Osteoblast (primary cell): ENCODE results near the gene NUDT9. TPM values are rescaled to one million over a fixed set of nuclear protein-coding genes. Genes with fewer than 3 reads are reported as not detected.
"Not testable (repeated sequence)": the region's sequence is repeated elsewhere in the genome, so short reads cannot be mapped to it uniquely, and the experiment has no call there.

ENCODE experiments used
- DNase-seq: peaks from one replicate; pipeline ENCODE4 v3.0.0; 2011; ENCODE audit warnings: low spot score, mixed read lengths; ENCODE audit not compliant: insufficient read length; ENCODE audit errors: missing footprints
- H2AFZ ChIP-seq: 2 replicates; pipeline ENCODE4 v1.6.0; 2011; ENCODE audit warnings: mild to moderate bottlenecking, low read length
- H3K27ac ChIP-seq: 2 replicates; pipeline ENCODE4 v1.5.1; 2011; ENCODE audit warnings: mild to moderate bottlenecking, low read depth, low read length, moderate library complexity
- H3K27me3 ChIP-seq: 2 replicates; pipeline ENCODE4 v1.6.0; 2012; ENCODE audit warnings: mild to moderate bottlenecking, control low read depth, inconsistent platforms, low read length, moderate library complexity; ENCODE audit not compliant: insufficient read depth
- H3K36me3 ChIP-seq: 2 replicates; pipeline ENCODE4 v1.5.1; 2011; ENCODE audit warnings: mild to moderate bottlenecking, low read length, control low read depth, moderate library complexity; ENCODE audit not compliant: insufficient read depth
- H3K4me1 ChIP-seq: 2 replicates; pipeline ENCODE4 v1.5.1; 2011; ENCODE audit warnings: mild to moderate bottlenecking, low read length, control low read depth, moderate library complexity; ENCODE audit not compliant: insufficient read depth
- H3K4me2 ChIP-seq: 2 replicates; pipeline ENCODE4 v1.6.0; 2011; ENCODE audit warnings: mild to moderate bottlenecking, low read length; ENCODE audit not compliant: insufficient read depth
- H3K4me3 ChIP-seq: fragments of 200-600 bp; sonication (generic); 3 replicates; pipeline ENCODE4 v1.5.1; 2012; ENCODE audit warnings: mild to moderate bottlenecking, low read length, inconsistent platforms; ENCODE audit not compliant: insufficient read depth
- H3K79me2 ChIP-seq: 2 replicates; pipeline ENCODE4 v1.6.0; 2012; ENCODE audit warnings: mild to moderate bottlenecking, low read length, control low read depth, inconsistent platforms; ENCODE audit not compliant: insufficient read depth
- H3K9me3 ChIP-seq: 2 replicates; pipeline ENCODE4 v1.5.1; 2011; ENCODE audit warnings: low read depth, low read length, control low read depth
- H4K20me1 ChIP-seq: 2 replicates; pipeline ENCODE4 v1.6.0; 2012; ENCODE audit warnings: mild to moderate bottlenecking, low read length, control low read depth; ENCODE audit not compliant: insufficient read depth
- CTCF ChIP-seq: IDR thresholded peaks from 2 replicates; pipeline ENCODE4 v1.5.1; 2011; ENCODE audit warnings: mild to moderate bottlenecking, low read depth, low read length, moderate library complexity; ENCODE audit errors: extremely low read depth
- total RNA-seq: library from RNA; depleted of rRNA; stranded (reverse); fragments of >200 nt; gene quantifications from 2 replicates; pipeline ENCODE4 v1.2.3, GENCODE V29; 2012

Gene NUDT9
- total RNA-seq, 1 donor = 10.1 TPM

DNA sequence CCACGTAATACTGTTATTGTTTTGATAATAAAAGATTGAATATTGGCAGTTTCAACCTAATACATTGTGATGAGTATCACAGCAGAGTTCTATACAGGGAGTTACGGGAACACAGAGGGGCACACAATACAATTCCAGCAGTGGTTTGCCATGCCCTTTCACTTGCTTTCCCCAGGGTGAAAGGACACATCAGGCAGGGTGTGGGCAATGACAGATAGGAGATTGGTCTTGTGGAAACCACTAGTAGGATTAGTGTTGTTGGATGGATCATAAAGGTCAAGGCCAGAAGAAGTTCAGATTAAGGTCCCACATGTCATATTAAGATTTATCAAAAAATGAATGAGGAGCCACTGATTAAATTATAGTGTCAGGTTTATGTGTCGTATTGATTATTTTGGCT, 39.4 kb upstream of the NUDT9 start:
- H2AFZ ChIP-seq = no peak overlapping the region
- no peaks in the 10 kb centered on the region for H3K4me1 ChIP-seq
- H3K36me3 ChIP-seq = no peaks in the 10 kb centered on the region
- no peak for TF ChIP-seq CTCF
- DNase-seq = no peak
- no peaks in the 10 kb centered on the region for H3K27me3 ChIP-seq
- no peaks in the 10 kb centered on the region for H3K9me3 ChIP-seq
- peaks cover 12% of the 10 kb centered on the region for H3K79me2 ChIP-seq
- H4K20me1 ChIP-seq = no peaks in the 10 kb centered on the region
- no peak overlapping the region for H3K4me3 ChIP-seq
- no peak overlapping the region for H3K4me2 ChIP-seq
- no peak overlapping the region for H3K27ac ChIP-seq

DNA sequence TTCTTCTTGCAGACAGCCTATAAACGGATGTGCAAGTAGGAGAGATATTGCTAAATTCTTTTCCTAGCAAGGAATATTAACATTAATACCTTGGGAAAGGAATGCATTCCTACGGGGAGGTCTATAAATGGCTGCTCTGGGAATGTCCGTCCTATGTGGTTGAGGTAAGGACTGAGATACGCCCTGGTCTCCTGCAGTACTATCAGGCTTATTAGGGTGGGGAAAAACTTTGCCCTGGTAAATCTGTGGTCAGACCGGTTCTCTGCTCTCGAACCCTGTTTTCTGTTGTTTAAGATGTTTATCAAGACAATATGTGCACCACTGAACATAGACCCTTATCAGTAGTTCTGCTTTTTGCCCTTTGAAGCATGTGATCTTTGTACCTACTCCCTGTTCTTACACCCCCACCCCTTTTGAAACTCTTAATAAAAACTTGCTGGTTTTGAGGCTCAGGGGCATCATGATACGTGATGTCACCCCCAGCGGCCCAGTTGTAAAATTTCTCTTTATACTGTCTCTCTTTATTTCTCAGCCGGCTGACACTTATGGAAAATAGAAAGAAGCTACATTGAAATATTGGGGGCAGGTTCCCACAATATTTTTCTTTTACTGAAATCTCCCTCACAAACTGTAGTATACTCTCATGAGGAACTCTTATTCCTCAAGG, 37.8 kb upstream of the NUDT9 start:
- H3K27ac ChIP-seq, H3K4me2 ChIP-seq, H3K36me3 ChIP-seq, H3K9me3 ChIP-seq, DNase-seq, H2AFZ ChIP-seq, H3K4me3 ChIP-seq, H3K4me1 ChIP-seq, H4K20me1 ChIP-seq, H3K27me3 ChIP-seq: not testable (repeated sequence)
- H3K79me2 ChIP-seq = peaks cover 26% of the 10 kb centered on the region

GRCh38 chr4:87387237-87387636, 35.1 kb upstream of the NUDT9 start:
- H2AFZ ChIP-seq = no peak overlapping the region
- H3K9me3 ChIP-seq = no peaks in the 10 kb centered on the region
- no peak overlapping the region for H3K4me3 ChIP-seq
- peaks cover 36% of the 10 kb centered on the region for H3K79me2 ChIP-seq
- no peak overlapping the region for H3K4me2 ChIP-seq
- peaks cover 17% of the 10 kb centered on the region for H3K4me1 ChIP-seq
- H4K20me1 ChIP-seq = no peaks in the 10 kb centered on the region
- no peak for TF ChIP-seq CTCF
- no peak for DNase-seq
- H3K27me3 ChIP-seq = no peaks in the 10 kb centered on the region
- no peaks in the 10 kb centered on the region for H3K36me3 ChIP-seq
- H3K27ac ChIP-seq = no peak overlapping the region

DNA sequence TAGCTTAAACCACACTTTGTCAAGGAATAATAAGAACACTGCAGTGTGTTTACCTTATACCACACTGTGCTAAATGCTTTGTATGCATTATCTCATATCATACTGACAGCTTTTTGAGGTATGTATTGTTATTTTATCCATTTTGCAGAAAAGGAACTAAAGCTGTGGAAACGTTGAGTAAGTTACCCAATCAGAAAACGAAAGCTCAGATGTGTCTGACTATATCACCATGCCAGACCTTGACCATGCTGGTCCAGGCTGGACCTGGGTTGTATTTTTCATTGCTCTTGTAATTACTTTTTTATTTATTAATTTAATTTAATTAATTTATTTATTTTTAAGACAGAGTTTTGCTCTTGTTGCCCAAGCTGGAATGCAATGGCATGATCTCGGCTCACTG, 33.5 kb upstream of the NUDT9 start:
- peaks cover 17% of the 10 kb centered on the region for H3K4me1 ChIP-seq
- H3K4me2 ChIP-seq = no peak overlapping the region
- H3K4me3 ChIP-seq = no peak overlapping the region
- no peak overlapping the region for H2AFZ ChIP-seq
- H3K27me3 ChIP-seq = no peaks in the 10 kb centered on the region
- H3K79me2 ChIP-seq = peaks cover 33% of the 10 kb centered on the region
- DNase-seq = no peak
- no peak for TF ChIP-seq CTCF
- H3K9me3 ChIP-seq = no peaks in the 10 kb centered on the region
- H3K36me3 ChIP-seq = no peaks in the 10 kb centered on the region
- H3K27ac ChIP-seq = no peak overlapping the region
- no peaks in the 10 kb centered on the region for H4K20me1 ChIP-seq

- not testable (repeated sequence) for H3K27me3 ChIP-seq, H3K27ac ChIP-seq, H4K20me1 ChIP-seq, H2AFZ ChIP-seq, DNase-seq, H3K36me3 ChIP-seq, H3K9me3 ChIP-seq
- Histone ChIP-seq H3K4me2 (peak overlapping the region; percentile 86), H3K4me3 (peak overlapping the region; percentile 78), H3K79me2 (peaks cover 33% of the 10 kb centered on the region), H3K4me1 (peaks cover 17% of the 10 kb centered on the region)
Observed at GRCh38 chr4:87390055-87390454, 32.3 kb upstream of the NUDT9 start.
